ENCODE results near the gene ZDHHC1. TPM values are rescaled to one million over a fixed set of nuclear protein-coding genes. Genes with fewer than 3 reads are reported as not detected.

The ZDHHC1 gene
- polyA plus RNA-seq, 3 donors, result 9.6 to 18.0 (median 12.9) TPM

GRCh38 chr16:67451061-67451703 is 34.9 kb upstream of the ZDHHC1 start:
- no peak for DNase-seq (ENCODE audit: extremely low read depth in 1 of 11, low read depth in 9 of 11, low spot score in 4 of 11)

- no peak for DNase-seq (ENCODE audit: extremely low read depth in 1 of 11, low read depth in 9 of 11, low spot score in 4 of 11)
These were observed 33.5 kb upstream of the ZDHHC1 start for GRCh38 chr16:67449739-67450138.

GRCh38 chr16:67449336-67449735 is 33.1 kb upstream of the ZDHHC1 start:
- no peak for DNase-seq (ENCODE audit: extremely low read depth in 1 of 11, low read depth in 9 of 11, low spot score in 4 of 11)

GRCh38 chr16:67448580-67448979 is 32.3 kb upstream of the ZDHHC1 start:
- no peak for DNase-seq (ENCODE audit: extremely low read depth in 1 of 11, low read depth in 9 of 11, low spot score in 4 of 11)

- peak in 2 of 11 donors; percentile 40 to 66 for DNase-seq (ENCODE audit: extremely low read depth in 1 of 11, low read depth in 9 of 11, low spot score in 4 of 11)
These were observed 31.3 kb upstream of the ZDHHC1 start for GRCh38 chr16:67447508-67448076.

- DNase-seq (ENCODE audit: extremely low read depth in 1 of 11, low read depth in 9 of 11, low spot score in 4 of 11), result no peak
These were observed 30.8 kb upstream of the ZDHHC1 start for GRCh38 chr16:67446968-67447507.

- DNase-seq (ENCODE audit: extremely low read depth in 1 of 11, low read depth in 9 of 11, low spot score in 4 of 11), result peak in 1 of 11 donors; percentile 65
These were observed 29.9 kb upstream of the ZDHHC1 start for GRCh38 chr16:67445913-67446907.

- no peak for DNase-seq (ENCODE audit: extremely low read depth in 1 of 11, low read depth in 9 of 11, low spot score in 4 of 11)
These were observed 29.2 kb upstream of the ZDHHC1 start for GRCh38 chr16:67445441-67445912.

- DNase-seq (ENCODE audit: extremely low read depth in 1 of 11, low read depth in 9 of 11, low spot score in 4 of 11), result no peak
These were observed 28.8 kb upstream of the ZDHHC1 start for GRCh38 chr16:67445126-67445426.

GRCh38 chr16:67444259-67445125 is 28.2 kb upstream of the ZDHHC1 start:
- DNase-seq (ENCODE audit: extremely low read depth in 1 of 11, low read depth in 9 of 11, low spot score in 4 of 11), result no peak

GRCh38 chr16:67443265-67443664 is 27.0 kb upstream of the ZDHHC1 start:
- no peak for DNase-seq (ENCODE audit: extremely low read depth in 1 of 11, low read depth in 9 of 11, low spot score in 4 of 11)

- DNase-seq (ENCODE audit: extremely low read depth in 1 of 11, low read depth in 9 of 11, low spot score in 4 of 11), result no peak
These were observed 26.4 kb upstream of the ZDHHC1 start for GRCh38 chr16:67442581-67443255.

- DNase-seq (ENCODE audit: extremely low read depth in 1 of 11, low read depth in 9 of 11, low spot score in 4 of 11), result no peak
These were observed 25.6 kb upstream of the ZDHHC1 start for GRCh38 chr16:67441907-67442306.

- no peak for DNase-seq (ENCODE audit: extremely low read depth in 1 of 11, low read depth in 9 of 11, low spot score in 4 of 11)
These were observed 25.0 kb upstream of the ZDHHC1 start for GRCh38 chr16:67441271-67441753.

GRCh38 chr16:67438824-67439393 is 22.6 kb upstream of the ZDHHC1 start:
- no peak for DNase-seq (ENCODE audit: extremely low read depth in 1 of 11, low read depth in 9 of 11, low spot score in 4 of 11)

GRCh38 chr16:67438098-67438791 is 22.0 kb upstream of the ZDHHC1 start:
- DNase-seq (ENCODE audit: extremely low read depth in 1 of 11, low read depth in 9 of 11, low spot score in 4 of 11), result no peak

- DNase-seq (ENCODE audit: extremely low read depth in 1 of 11, low read depth in 9 of 11, low spot score in 4 of 11), result no peak
These were observed 21.2 kb upstream of the ZDHHC1 start for GRCh38 chr16:67437513-67437912.
